A549 (cell line): ENCODE data around the gene PANK2. TPM values are rescaled to one million over a fixed set of nuclear protein-coding genes. Genes with fewer than 3 reads are reported as not detected.

Experiments
- ATAC-seq, 2 experiments: fragments of 200-7000 bp in 1 of 2; fragments of >200 bp in 1 of 2; cut with Nextera tagmentation in 1 of 2; cut with Tn5 transposase in 1 of 2; 3 replicates each; pipeline versions ENCODE4 v1.8.0 to v1.9.1; 2018 to 2020; ENCODE audit warnings: mild to moderate bottlenecking in 1 of 2, moderate library complexity in 1 of 2
- CTCF ChIA-PET: fragments of 300-600 bp; sonication (Branson Sonifier 250); formaldehyde crosslinking; extraction: SDS; loops from one replicate; lab custom pipeline; 2021; ENCODE audit warnings: antibody characterized with exemption, inconsistent platforms; lab: Yijun Ruan, JAX
- POLR2A ChIA-PET: fragments of 350-600 bp; formaldehyde crosslinking; extraction: SDS; loops from one replicate; lab custom pipeline; 2021; ENCODE audit warnings: antibody characterized with exemption, inconsistent platforms; lab: Yijun Ruan, JAX
- DNase-seq, 2 experiments: peaks; one replicate each; pipeline versions ENCODE4 v3.0.0 to v3.0.0-alpha.2; 2011 to 2016; ENCODE audit warnings: low read depth in 1 of 2, low spot score in 1 of 2
- FAIRE-seq: peaks from 2 replicates; lab custom pipeline; 2011; peaks lifted over from hg19 to GRCh38; lab: Jason Lieb, UNC
- H3K27ac ChIP-seq, 2 experiments: fragments of >200 bp; sonication (Bioruptor Twin); formaldehyde crosslinking; 3 replicates each; pipeline ENCODE4 v1.5.1; 2016 to 2017
- H3K4me1 ChIP-seq: fragments of >200 bp; sonication (Bioruptor Twin); formaldehyde crosslinking; 3 replicates; pipeline ENCODE4 v1.6.1; 2016
- H3K4me2 ChIP-seq: fragments of >200 bp; sonication (Bioruptor Twin); formaldehyde crosslinking; 3 replicates; pipeline ENCODE4 v1.6.1; 2016
- H3K4me3 ChIP-seq: fragments of >200 bp; sonication (Bioruptor Twin); formaldehyde crosslinking; 3 replicates; pipeline ENCODE4 v1.5.1; 2016
- H3K9me3 ChIP-seq: fragments of >200 bp; sonication (Bioruptor Twin); formaldehyde crosslinking; 3 replicates; pipeline ENCODE4 v1.6.1; 2016
- BHLHE40 ChIP-seq: IDR thresholded peaks from 2 replicates; pipeline ENCODE4 v1.6.1; 2012; ENCODE audit warnings: low read depth, low read length, inconsistent platforms
- CBX2 ChIP-seq: fragments of 200-600 bp; sonication (generic); IDR thresholded peaks from 2 replicates; pipeline ENCODE4 v1.6.1; 2016; ENCODE audit warnings: low read depth, mild to moderate bottlenecking, borderline replicate concordance
- CHD2 ChIP-seq: fragments of 150-350 bp; IDR thresholded peaks from 2 replicates; pipeline ENCODE4 v1.6.1; 2014; ENCODE audit warnings: low read length; ENCODE audit not compliant: partially characterized antibody
- CHD4 ChIP-seq: fragments of 200-600 bp; sonication (generic); IDR thresholded peaks from 2 replicates; pipeline ENCODE4 v1.6.1; 2016; ENCODE audit warnings: antibody characterized with exemption, mild to moderate bottlenecking, borderline replicate concordance
- EP300 ChIP-seq, 2 experiments: fragments of >200 bp; sonication (Bioruptor Twin); formaldehyde crosslinking; IDR thresholded peaks; 2 replicates in 1 of 2; 3 replicates in 1 of 2; pipeline ENCODE4 v1.6.1; 2016 to 2017
- FOSB ChIP-seq: fragments of 250-450 bp; sonication (Bioruptor Pico); IDR thresholded peaks from 2 replicates; pipeline ENCODE4 v1.5.0; 2020; ENCODE audit warnings: mild to moderate bottlenecking, moderate library complexity
- FOSL2 ChIP-seq, 2 experiments: fragments of 450-650 bp in 1 of 2; fragments of >200 bp in 1 of 2; sonication (Bioruptor Twin) in 1 of 2; formaldehyde crosslinking; IDR thresholded peaks; 2 replicates each; pipeline versions ENCODE4 v1.5.0 to v1.6.1; 2016 to 2020; ENCODE audit warnings: mild to moderate bottlenecking in 1 of 2, moderate library complexity in 1 of 2
- FOXS1 ChIP-seq: fragments of 250-450 bp; sonication (Bioruptor Pico); IDR thresholded peaks from 2 replicates; pipeline ENCODE4 v1.5.0; 2020; ENCODE audit warnings: mild to moderate bottlenecking, moderate library complexity
- GATA3 ChIP-seq: IDR thresholded peaks from 2 replicates; pipeline ENCODE4 v1.6.1; 2012; ENCODE audit warnings: borderline replicate concordance
- HDAC2 ChIP-seq: fragments of 200-600 bp; sonication (generic); IDR thresholded peaks from 2 replicates; pipeline ENCODE4 v1.6.1; 2016
- HOXB5 ChIP-seq: fragments of 250-450 bp; sonication (Bioruptor Pico); IDR thresholded peaks from 2 replicates; pipeline ENCODE4 v1.5.0; 2020; ENCODE audit warnings: mild to moderate bottlenecking, moderate library complexity
- KDM1A ChIP-seq: fragments of 200-600 bp; sonication (generic); IDR thresholded peaks from 2 replicates; pipeline ENCODE4 v1.6.1; 2016; ENCODE audit warnings: low read depth, mild to moderate bottlenecking
- KDM5A ChIP-seq: fragments of 200-600 bp; sonication (generic); IDR thresholded peaks from 2 replicates; pipeline ENCODE4 v1.6.1; 2016; ENCODE audit warnings: antibody characterized with exemption, mild to moderate bottlenecking
- MAFK ChIP-seq: fragments of 450-650 bp; IDR thresholded peaks from 2 replicates; pipeline ENCODE4 v1.6.1; 2014; ENCODE audit not compliant: partially characterized antibody
- MAZ ChIP-seq: fragments of 150-350 bp; IDR thresholded peaks from 2 replicates; pipeline ENCODE4 v1.6.1; 2014; ENCODE audit warnings: antibody characterized with exemption, low read depth, low read length, borderline replicate concordance
- POLR2A ChIP-seq: IDR thresholded peaks from 2 replicates; pipeline ENCODE4 v1.6.1; 2012; ENCODE audit warnings: mild to moderate bottlenecking, low read length
- RAD21 ChIP-seq, 2 experiments: fragments of >200 bp in 1 of 2; sonication (Bioruptor Twin) in 1 of 2; formaldehyde crosslinking in 1 of 2; IDR thresholded peaks in 1 of 2; conservative IDR thresholded peaks in 1 of 2; 2 replicates in 1 of 2; 3 replicates in 1 of 2; pipeline ENCODE4 v1.6.1; 2012 to 2018; ENCODE audit warnings: inconsistent platforms in 1 of 2
- RCOR1 ChIP-seq: fragments of 150-350 bp; IDR thresholded peaks from 2 replicates; pipeline ENCODE4 v1.6.1; 2014; ENCODE audit warnings: antibody characterized with exemption, low read length, low read depth
- RFX5 ChIP-seq: fragments of 450-650 bp; IDR thresholded peaks from 2 replicates; pipeline ENCODE4 v1.7.1; 2014; ENCODE audit warnings: antibody characterized with exemption, mild to moderate bottlenecking, moderate library complexity
- RNF2 ChIP-seq: fragments of 200-600 bp; sonication (generic); IDR thresholded peaks from 2 replicates; pipeline ENCODE4 v1.6.1; 2016; ENCODE audit warnings: low read depth, mild to moderate bottlenecking, antibody characterized with exemption, moderate library complexity, borderline replicate concordance
- TFCP2L1 ChIP-seq: fragments of 250-450 bp; sonication (Bioruptor Pico); IDR thresholded peaks from 2 replicates; pipeline ENCODE4 v1.5.0; 2021; ENCODE audit warnings: mild to moderate bottlenecking
- TP53 ChIP-seq: fragments of 250-450 bp; sonication (Bioruptor Pico); IDR thresholded peaks from 2 replicates; pipeline ENCODE4 v1.5.0; 2021; ENCODE audit warnings: mild to moderate bottlenecking, moderate library complexity
- ZC3H11A ChIP-seq: fragments of 450-650 bp; IDR thresholded peaks from 2 replicates; pipeline ENCODE4 v1.6.1; 2014; ENCODE audit warnings: antibody characterized with exemption, mild to moderate bottlenecking
- WGBS: methylation state at CpG from one replicate; pipeline ENCODE4 v1.1.6; 2017; ENCODE audit errors: missing lambda C conversion rate; 5-methylcytosine and 5-hydroxymethylcytosine counted together
- polyA plus RNA-seq, 4 experiments: library from polyadenylated mRNA; depleted of rRNA in 3 of 4; stranded (reverse); fragments of >200 nt; fragmentation: RNase III in 1 of 4; extraction: RNeasy Plus Mini Kit Qiagen cat#74134 plus additional on column Dnase treatment in 1 of 4; gene quantifications; 2 replicates in 3 of 4; 3 replicates in 1 of 4; pipeline ENCODE4 v1.2.3, GENCODE V29; 2011 to 2017
- TF ChIP-seq, protein P1 (sequence below): fragments of >200 bp; sonication (Bioruptor Twin); formaldehyde crosslinking; IDR thresholded peaks from 3 replicates; pipeline ENCODE4 v1.6.1; 2016
- TF ChIP-seq, protein P2 (sequence below): fragments of 150-350 bp; IDR thresholded peaks from 2 replicates; pipeline ENCODE4 v1.6.1; 2014; ENCODE audit warnings: low read depth, mild to moderate bottlenecking, low read length
- TF ChIP-seq, protein P3 (sequence below): fragments of 200-600 bp; sonication (generic); IDR thresholded peaks from 2 replicates; pipeline ENCODE4 v1.6.1; 2016; ENCODE audit warnings: antibody characterized with exemption, mild to moderate bottlenecking, moderate library complexity
- TF ChIP-seq, protein P4 (sequence below): fragments of 450-650 bp; IDR thresholded peaks from 2 replicates; pipeline ENCODE4 v1.6.1; 2014; ENCODE audit warnings: antibody characterized with exemption
- TF ChIP-seq, protein P5 (sequence below): fragments of >200 bp; sonication (Bioruptor Twin); formaldehyde crosslinking; IDR thresholded peaks from 2 replicates; pipeline ENCODE4 v1.6.1; 2016
- TF ChIP-seq, protein P6 (sequence below): IDR thresholded peaks from 2 replicates; pipeline ENCODE4 v1.6.1; 2012

Gene PANK2
- polyA plus RNA-seq, 2 of the 4 experiments (the other 2 are of a cell fraction): 44.6 to 45.9 TPM

DNA sequence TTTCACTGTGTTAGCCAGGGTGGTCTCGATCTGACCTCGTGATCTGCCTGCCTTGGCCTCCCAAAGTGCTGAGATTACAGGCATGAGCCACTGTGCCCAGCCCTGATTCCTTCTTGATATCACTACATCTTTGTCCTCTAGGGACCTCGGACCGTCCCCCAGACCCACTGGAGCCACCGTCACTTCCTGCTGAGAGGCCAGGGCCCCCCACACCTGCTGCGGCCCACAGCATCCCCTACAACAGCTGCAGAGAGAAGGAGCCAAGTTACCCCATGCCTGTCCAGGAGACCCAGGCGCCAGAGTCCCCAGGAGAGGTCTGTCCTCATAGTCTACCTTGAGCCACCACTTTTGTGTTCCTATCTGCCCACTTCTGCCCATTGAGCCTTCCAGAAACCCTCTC, 28.0 kb upstream of the PANK2 start:
- WGBS: 94% methylated on average over 7 of the region's 7 CpGs
- Histone ChIP-seq H3K27ac (no peak overlapping the region), H3K4me2 (no peak overlapping the region), H3K4me3 (no peak overlapping the region), H3K4me1 (no peaks in the 10 kb centered on the region), H3K9me3 (peaks cover 6% of the 10 kb centered on the region)
- CTCF ChIA-PET: interaction anchor here (1.3 to 3.9 kb wide), 5 partner anchors 11 to 231 kb away, joined by 3 to 12 read pairs (median 3); partner anchors contain the start of gene CENPB
- ATAC-seq (no peak), FAIRE-seq (no peak), DNase-seq (no peak)
- TF ChIP-seq CHD2: no peak
- no peak for TF ChIP-seq FOSL2 (IDR thresholded peaks at IDR 0.05)
- no peak for TF ChIP-seq FOSL2 (CRISPR knock-in tag; IDR thresholded peaks at IDR 0.05)
- TF ChIP-seq GATA3: no peak
- no peak for TF ChIP-seq HDAC2
- no peak for TF ChIP-seq MAFK
- TF ChIP-seq, protein P1, sequence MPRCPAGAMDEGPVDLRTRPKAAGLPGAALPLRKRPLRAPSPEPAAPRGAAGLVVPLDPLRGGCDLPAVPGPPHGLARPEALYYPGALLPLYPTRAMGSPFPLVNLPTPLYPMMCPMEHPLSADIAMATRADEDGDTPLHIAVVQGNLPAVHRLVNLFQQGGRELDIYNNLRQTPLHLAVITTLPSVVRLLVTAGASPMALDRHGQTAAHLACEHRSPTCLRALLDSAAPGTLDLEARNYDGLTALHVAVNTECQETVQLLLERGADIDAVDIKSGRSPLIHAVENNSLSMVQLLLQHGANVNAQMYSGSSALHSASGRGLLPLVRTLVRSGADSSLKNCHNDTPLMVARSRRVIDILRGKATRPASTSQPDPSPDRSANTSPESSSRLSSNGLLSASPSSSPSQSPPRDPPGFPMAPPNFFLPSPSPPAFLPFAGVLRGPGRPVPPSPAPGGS: no peak
- TF ChIP-seq, protein P2, sequence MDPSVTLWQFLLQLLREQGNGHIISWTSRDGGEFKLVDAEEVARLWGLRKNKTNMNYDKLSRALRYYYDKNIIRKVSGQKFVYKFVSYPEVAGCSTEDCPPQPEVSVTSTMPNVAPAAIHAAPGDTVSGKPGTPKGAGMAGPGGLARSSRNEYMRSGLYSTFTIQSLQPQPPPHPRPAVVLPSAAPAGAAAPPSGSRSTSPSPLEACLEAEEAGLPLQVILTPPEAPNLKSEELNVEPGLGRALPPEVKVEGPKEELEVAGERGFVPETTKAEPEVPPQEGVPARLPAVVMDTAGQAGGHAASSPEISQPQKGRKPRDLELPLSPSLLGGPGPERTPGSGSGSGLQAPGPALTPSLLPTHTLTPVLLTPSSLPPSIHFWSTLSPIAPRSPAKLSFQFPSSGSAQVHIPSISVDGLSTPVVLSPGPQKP: no peak
- no peak for TF ChIP-seq TP53
- no peak for TF ChIP-seq RAD21 (conservative IDR thresholded peaks at IDR 0.05 in 1 of 2, IDR thresholded peaks at IDR 0.05 in 1 of 2)
- TF ChIP-seq KDM5A: no peak
- TF ChIP-seq, protein P3, sequence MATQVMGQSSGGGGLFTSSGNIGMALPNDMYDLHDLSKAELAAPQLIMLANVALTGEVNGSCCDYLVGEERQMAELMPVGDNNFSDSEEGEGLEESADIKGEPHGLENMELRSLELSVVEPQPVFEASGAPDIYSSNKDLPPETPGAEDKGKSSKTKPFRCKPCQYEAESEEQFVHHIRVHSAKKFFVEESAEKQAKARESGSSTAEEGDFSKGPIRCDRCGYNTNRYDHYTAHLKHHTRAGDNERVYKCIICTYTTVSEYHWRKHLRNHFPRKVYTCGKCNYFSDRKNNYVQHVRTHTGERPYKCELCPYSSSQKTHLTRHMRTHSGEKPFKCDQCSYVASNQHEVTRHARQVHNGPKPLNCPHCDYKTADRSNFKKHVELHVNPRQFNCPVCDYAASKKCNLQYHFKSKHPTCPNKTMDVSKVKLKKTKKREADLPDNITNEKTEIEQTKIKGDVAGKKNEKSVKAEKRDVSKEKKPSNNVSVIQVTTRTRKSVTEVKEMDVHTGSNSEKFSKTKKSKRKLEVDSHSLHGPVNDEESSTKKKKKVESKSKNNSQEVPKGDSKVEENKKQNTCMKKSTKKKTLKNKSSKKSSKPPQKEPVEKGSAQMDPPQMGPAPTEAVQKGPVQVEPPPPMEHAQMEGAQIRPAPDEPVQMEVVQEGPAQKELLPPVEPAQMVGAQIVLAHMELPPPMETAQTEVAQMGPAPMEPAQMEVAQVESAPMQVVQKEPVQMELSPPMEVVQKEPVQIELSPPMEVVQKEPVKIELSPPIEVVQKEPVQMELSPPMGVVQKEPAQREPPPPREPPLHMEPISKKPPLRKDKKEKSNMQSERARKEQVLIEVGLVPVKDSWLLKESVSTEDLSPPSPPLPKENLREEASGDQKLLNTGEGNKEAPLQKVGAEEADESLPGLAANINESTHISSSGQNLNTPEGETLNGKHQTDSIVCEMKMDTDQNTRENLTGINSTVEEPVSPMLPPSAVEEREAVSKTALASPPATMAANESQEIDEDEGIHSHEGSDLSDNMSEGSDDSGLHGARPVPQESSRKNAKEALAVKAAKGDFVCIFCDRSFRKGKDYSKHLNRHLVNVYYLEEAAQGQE: no peak
- TF ChIP-seq, protein P4, sequence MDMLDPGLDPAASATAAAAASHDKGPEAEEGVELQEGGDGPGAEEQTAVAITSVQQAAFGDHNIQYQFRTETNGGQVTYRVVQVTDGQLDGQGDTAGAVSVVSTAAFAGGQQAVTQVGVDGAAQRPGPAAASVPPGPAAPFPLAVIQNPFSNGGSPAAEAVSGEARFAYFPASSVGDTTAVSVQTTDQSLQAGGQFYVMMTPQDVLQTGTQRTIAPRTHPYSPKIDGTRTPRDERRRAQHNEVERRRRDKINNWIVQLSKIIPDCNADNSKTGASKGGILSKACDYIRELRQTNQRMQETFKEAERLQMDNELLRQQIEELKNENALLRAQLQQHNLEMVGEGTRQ: no peak
- no peak for TF ChIP-seq FOXS1
- TF ChIP-seq, protein P5, sequence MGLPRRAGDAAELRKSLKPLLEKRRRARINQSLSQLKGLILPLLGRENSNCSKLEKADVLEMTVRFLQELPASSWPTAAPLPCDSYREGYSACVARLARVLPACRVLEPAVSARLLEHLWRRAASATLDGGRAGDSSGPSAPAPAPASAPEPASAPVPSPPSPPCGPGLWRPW: no peak
- TF ChIP-seq, protein P6, sequence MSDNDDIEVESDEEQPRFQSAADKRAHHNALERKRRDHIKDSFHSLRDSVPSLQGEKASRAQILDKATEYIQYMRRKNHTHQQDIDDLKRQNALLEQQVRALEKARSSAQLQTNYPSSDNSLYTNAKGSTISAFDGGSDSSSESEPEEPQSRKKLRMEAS: no peak
- no peak for TF ChIP-seq ZC3H11A
- TF ChIP-seq BHLHE40: no peak
- TF ChIP-seq RCOR1: no peak
- POLR2A ChIA-PET: no interaction called here

DNA sequence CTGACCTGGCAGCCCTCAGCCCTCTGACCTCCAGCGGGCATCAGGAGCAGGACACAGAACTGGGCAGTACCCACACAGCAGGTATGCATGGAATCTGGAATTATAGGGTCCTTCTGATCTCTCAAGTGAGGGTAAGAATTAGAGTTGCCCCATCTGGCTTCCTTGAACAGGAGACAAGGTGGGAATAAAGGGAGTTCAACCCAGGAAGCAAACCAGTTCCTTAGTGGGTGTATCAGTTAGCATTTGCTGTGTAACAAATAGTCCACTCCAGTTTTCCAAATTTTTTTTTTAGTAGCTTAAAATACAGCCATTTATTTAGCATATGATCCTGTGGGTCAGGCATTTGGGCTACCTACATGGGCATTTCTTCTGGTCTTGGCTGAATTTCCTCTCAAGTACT, 26.9 kb upstream of the PANK2 start:
- TF ChIP-seq RFX5 (no peak), EP300 (IDR thresholded peaks at IDR 0.05) (no peak), MAFK (no peak), HOXB5 (no peak), RNF2 (no peak), HDAC2 (peak; percentile 73; the same call in 1 of the 2 replicates), CBX2 (no peak), CHD4 (peak; percentile 88), MAZ (no peak), GATA3 (no peak), FOSB (no peak), KDM1A (peak; percentile 88; the same call in 1 of the 2 replicates), POLR2A (no peak), RCOR1 (0 out of 2 replicates have a peak, but pooled peaks have one; percentile 6), TFCP2L1 (CRISPR knock-in tag) (no peak)
- TF ChIP-seq, all 56 proteins: peak for 4
- POLR2A ChIA-PET: no interaction called here
- WGBS: 83% methylated on average over 1 of the region's 1 CpG
- CTCF ChIA-PET: interaction anchor here (0.6 to 3.9 kb wide), 8 partner anchors 10 to 230 kb away, joined by 3 to 12 read pairs (median 3); partner anchors contain the start of gene CENPB
- FAIRE-seq: no peak
- DNase-seq: no peak
- Histone ChIP-seq H3K4me2 (no peak overlapping the region), H3K4me3 (no peak overlapping the region), H3K4me1 (no peaks in the 10 kb centered on the region), H3K9me3 (peaks cover 6% of the 10 kb centered on the region), H3K27ac (no peak overlapping the region)
- ATAC-seq: no peak
